Activated naive CD4-positive, alpha-beta T cell treated with anti-CD3 and anti-CD28 coated beads, Interleukin-2, amount 50 U/mL, for 24 hours (primary cell): ENCODE measurements around the gene TMEM254.
"Not testable (repeated sequence)": the region's sequence is repeated elsewhere in the genome, so short reads cannot be mapped to it uniquely, and the experiment has no call there.

Experiments used
- H3K27ac Mint-ChIP-seq: one replicate; pipeline ENCODE4 v1.8.0; 2021; ENCODE audit warnings: mild to moderate bottlenecking, mixed read lengths
- H3K27me3 Mint-ChIP-seq: one replicate; pipeline ENCODE4 v1.8.0; 2021; ENCODE audit warnings: mixed read lengths
- H3K36me3 Mint-ChIP-seq: one replicate; pipeline ENCODE4 v1.8.0; 2021; ENCODE audit warnings: mixed read lengths
- H3K4me1 Mint-ChIP-seq: one replicate; pipeline ENCODE4 v1.8.0; 2021; ENCODE audit warnings: mixed read lengths
- H3K4me3 Mint-ChIP-seq: one replicate; pipeline ENCODE4 v1.8.0; 2021; ENCODE audit warnings: mild to moderate bottlenecking, mixed read lengths
- H3K9me3 Mint-ChIP-seq: one replicate; pipeline ENCODE4 v1.8.0; 2021; ENCODE audit warnings: mixed read lengths

Gene TMEM254

DNA sequence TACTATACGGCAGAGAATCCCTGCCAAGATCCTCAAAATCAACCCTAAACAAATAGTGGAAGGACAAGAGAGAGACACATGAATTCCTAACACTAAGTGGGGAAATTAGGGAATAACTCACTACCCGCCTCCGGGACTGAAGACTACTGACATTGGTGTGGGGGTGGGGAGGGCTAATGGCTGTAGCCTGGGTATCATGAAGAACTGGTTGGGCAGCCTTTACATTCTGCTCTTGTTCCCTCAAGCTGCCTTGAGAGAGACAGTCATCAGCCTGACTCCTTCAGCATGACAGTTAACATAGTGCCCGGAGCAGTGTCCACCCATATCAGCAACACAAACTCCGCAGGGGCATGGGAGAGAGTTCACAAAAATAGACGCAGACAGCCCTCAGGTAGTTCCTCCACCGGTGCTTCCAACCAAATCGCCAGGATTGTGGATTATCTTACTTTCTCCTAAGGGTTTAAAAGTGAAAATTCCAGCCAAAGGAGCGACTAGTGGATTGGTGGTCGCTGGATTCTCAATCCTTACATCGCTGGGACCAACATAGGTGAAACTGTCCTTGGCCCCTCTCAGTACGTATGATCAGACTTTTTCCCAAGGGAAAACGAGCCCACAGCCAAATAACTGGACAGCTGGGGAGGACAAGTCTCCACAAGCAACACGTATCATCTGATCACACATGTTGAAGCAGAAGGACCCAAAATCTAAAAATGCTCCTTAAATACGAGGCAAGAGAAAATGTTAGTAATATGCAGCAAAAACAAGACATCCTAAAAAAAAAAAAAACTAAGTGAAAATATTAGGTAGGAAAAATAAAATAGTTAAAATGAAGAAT lies 22.6 kb downstream of the TMEM254 start:
- peaks cover 10% of the 10 kb centered on the region for H3K4me1 Mint-ChIP-seq
- H3K27ac Mint-ChIP-seq: no peak overlapping the region
- no peak overlapping the region for H3K4me3 Mint-ChIP-seq
- H3K9me3 Mint-ChIP-seq: no peaks in the 10 kb centered on the region
- no peaks in the 10 kb centered on the region for H3K27me3 Mint-ChIP-seq
- H3K36me3 Mint-ChIP-seq: no peaks in the 10 kb centered on the region

- Mint-ChIP-seq H3K4me3 (no peak overlapping the region), H3K4me1 (peaks cover 10% of the 10 kb centered on the region), H3K9me3 (peaks cover 8% of the 10 kb centered on the region), H3K27me3 (no peaks in the 10 kb centered on the region), H3K36me3 (peaks cover 4% of the 10 kb centered on the region), H3K27ac (no peak overlapping the region)
Measured at GRCh38 chr10:80104066-80104926, 25.8 kb downstream of the TMEM254 start.

GRCh38 chr10:80108576-80109239 lies 30.2 kb downstream of the TMEM254 start:
- Mint-ChIP-seq H3K4me1 (peaks cover 10% of the 10 kb centered on the region), H3K27ac (no peak overlapping the region), H3K27me3 (no peaks in the 10 kb centered on the region), H3K36me3 (peaks cover 5% of the 10 kb centered on the region), H3K9me3 (peaks cover 8% of the 10 kb centered on the region), H3K4me3 (no peak overlapping the region)

GRCh38 chr10:80110986-80111385 lies 32.5 kb downstream of the TMEM254 start:
- H3K4me1 Mint-ChIP-seq: no peaks in the 10 kb centered on the region
- peaks cover 5% of the 10 kb centered on the region for H3K36me3 Mint-ChIP-seq
- H3K27ac Mint-ChIP-seq: no peak overlapping the region
- H3K4me3 Mint-ChIP-seq: no peak overlapping the region
- H3K27me3 Mint-ChIP-seq: no peaks in the 10 kb centered on the region
- H3K9me3 Mint-ChIP-seq: peaks cover 8% of the 10 kb centered on the region

GRCh38 chr10:80118669-80119068 lies 40.2 kb downstream of the TMEM254 start:
- H3K4me3 Mint-ChIP-seq: no peak overlapping the region
- no peaks in the 10 kb centered on the region for H3K9me3 Mint-ChIP-seq
- no peak overlapping the region for H3K27ac Mint-ChIP-seq
- H3K36me3 Mint-ChIP-seq: no peaks in the 10 kb centered on the region
- no peaks in the 10 kb centered on the region for H3K4me1 Mint-ChIP-seq
- H3K27me3 Mint-ChIP-seq: peaks cover 1% of the 10 kb centered on the region

DNA sequence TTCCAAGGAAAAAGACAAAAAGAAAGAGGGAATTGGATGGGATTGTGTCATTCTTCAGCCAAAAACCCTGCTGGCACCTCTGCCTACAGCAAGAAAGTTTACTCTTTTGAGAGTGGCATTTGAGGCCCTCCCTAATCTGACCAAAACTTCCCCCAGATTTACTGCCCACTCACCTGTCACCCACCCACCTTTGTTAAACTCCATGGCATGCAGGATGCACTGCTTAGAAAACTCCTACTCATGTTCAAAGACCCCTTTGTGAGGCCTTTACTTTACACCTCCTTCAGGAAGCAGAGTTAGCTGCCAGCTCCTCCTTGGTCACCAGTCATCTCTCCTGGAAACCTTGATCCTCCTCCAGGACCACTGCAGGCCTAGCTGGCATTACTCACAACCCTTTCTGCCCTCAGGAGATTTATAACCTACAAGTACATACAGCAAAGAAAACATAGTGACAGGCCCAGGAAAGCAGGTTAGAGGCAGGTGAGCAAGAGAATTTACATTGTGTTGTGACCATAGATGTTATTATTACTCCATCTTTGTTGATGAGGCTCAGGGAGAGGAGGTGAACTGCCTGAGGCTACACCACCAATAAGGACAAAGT lies 43.7 kb downstream of the TMEM254 start:
- Mint-ChIP-seq H3K4me3 (no peak overlapping the region), H3K9me3 (no peaks in the 10 kb centered on the region), H3K27ac (no peak overlapping the region), H3K36me3 (no peaks in the 10 kb centered on the region), H3K4me1 (no peaks in the 10 kb centered on the region), H3K27me3 (peaks cover 2% of the 10 kb centered on the region)

GRCh38 chr10:80122746-80123145 lies 44.3 kb downstream of the TMEM254 start:
- H3K4me1 Mint-ChIP-seq: no peaks in the 10 kb centered on the region
- no peaks in the 10 kb centered on the region for H3K36me3 Mint-ChIP-seq
- no peak overlapping the region for H3K27ac Mint-ChIP-seq
- no peak overlapping the region for H3K4me3 Mint-ChIP-seq
- H3K27me3 Mint-ChIP-seq: peaks cover 2% of the 10 kb centered on the region
- no peaks in the 10 kb centered on the region for H3K9me3 Mint-ChIP-seq

DNA sequence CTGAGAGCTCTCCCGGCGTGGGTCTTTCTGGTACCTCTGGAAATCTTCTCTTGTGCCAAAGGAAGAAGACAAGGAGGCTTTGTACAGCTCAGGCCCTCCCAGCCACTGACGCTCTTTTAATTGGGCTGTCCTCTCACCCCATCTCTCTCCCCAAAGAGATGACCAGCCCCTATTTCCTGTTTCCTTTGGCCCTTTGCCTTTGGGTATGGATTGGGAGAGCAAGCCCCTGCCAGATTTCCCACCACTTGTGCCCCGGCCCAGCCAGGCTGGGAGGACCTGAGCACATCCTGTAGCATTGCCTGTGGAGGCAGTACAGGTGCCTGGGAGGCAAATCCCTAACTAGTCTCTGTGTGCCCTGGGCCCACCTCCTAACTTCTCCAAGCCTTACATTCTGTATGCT lies 48.4 kb downstream of the TMEM254 start:
- Mint-ChIP-seq H3K27ac (no peak overlapping the region), H3K27me3 (peaks cover 8% of the 10 kb centered on the region), H3K4me1 (no peaks in the 10 kb centered on the region), H3K9me3 (no peaks in the 10 kb centered on the region), H3K4me3 (no peak overlapping the region), H3K36me3 (no peaks in the 10 kb centered on the region)

DNA sequence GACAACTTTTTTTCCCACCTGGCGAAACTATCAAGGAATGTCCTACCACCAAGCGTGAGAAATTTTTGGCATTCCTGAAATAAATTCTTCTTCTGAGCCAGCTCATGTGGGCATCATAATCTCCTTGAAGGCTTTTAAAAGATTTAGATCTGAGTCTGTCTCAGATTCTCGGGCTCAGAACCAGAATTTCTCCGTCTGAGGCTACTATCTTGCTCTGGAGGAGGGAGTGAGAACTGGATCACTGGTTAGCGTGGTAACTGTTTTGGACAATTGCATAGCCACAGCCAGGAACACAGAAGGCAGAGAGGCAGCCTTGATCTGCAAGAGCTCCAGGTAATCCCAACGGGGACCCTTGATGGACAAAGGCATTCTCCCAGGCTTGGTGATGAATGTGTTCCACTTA lies 53.0 kb downstream of the TMEM254 start:
- H3K9me3 Mint-ChIP-seq: no peaks in the 10 kb centered on the region
- peaks cover 18% of the 10 kb centered on the region for H3K27me3 Mint-ChIP-seq
- H3K4me3 Mint-ChIP-seq: no peak overlapping the region
- H3K27ac Mint-ChIP-seq: no peak overlapping the region
- H3K36me3 Mint-ChIP-seq: no peaks in the 10 kb centered on the region
- H3K4me1 Mint-ChIP-seq: peaks cover 4% of the 10 kb centered on the region

- Mint-ChIP-seq H3K36me3 (no peaks in the 10 kb centered on the region), H3K4me1 (peaks cover 4% of the 10 kb centered on the region), H3K27me3 (peaks cover 18% of the 10 kb centered on the region), H3K4me3 (no peak within 1 kb of the TSS), H3K27ac (no peak within 1 kb of the TSS), H3K9me3 (no peaks in the 10 kb centered on the region)
Measured at GRCh38 chr10:80132299-80133139, 54.1 kb downstream of the TMEM254 start, which contains the start of gene PLAC9. Gene PLAC9 (plus strand): TSS chr10:80132730. CDS start chr10:80132763, 33 bp downstream.

GRCh38 chr10:80133206-80133605 lies 54.7 kb downstream of the TMEM254 start:
- no peak overlapping the region for H3K27ac Mint-ChIP-seq
- peaks cover 4% of the 10 kb centered on the region for H3K4me1 Mint-ChIP-seq
- H3K36me3 Mint-ChIP-seq: no peaks in the 10 kb centered on the region
- no peak overlapping the region for H3K4me3 Mint-ChIP-seq
- peaks cover 18% of the 10 kb centered on the region for H3K27me3 Mint-ChIP-seq
- no peaks in the 10 kb centered on the region for H3K9me3 Mint-ChIP-seq

DNA sequence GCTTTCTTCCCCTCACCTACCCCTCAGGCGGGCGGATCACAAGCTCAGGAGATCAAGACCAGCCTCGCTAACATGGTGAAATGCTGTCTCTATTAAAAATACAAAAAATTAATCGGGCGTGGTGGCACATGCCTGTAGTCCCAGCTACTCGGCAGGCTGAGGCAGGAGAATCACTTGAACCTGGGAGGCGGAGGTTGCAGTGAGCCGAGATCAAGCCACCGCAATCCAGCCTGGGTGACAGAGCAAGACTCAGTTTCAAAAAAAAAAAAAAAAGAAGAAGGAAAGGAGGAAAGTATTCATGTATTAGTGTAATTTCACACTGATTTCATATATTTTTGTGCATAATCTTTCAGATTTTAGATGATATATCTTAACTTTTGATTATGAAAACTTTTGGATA lies 55.2 kb downstream of the TMEM254 start:
- not testable (repeated sequence) for H3K4me3 Mint-ChIP-seq

DNA sequence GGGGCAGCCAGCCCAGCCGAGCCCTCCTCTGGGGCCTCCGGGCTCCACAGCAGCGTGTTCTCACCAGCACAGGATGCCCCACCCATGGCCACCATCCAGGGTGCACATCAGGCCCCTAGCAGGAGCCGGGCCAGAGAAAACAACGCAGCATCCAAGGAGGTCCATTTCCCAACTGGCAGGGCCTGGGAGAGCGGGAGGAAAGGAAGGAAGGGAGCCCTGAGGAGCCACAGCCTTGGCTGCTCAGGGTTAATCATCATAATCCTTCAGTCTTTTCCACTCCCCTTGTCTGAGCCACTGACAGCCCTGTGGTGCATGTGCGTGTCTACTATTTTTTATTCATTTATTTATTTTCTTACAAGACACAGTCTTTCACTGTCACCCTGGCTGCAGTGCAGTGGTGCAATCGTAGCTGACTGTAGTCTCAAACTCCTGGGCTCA lies 57.7 kb downstream of the TMEM254 start:
- H3K4me1 Mint-ChIP-seq: peaks cover 4% of the 10 kb centered on the region
- H3K4me3 Mint-ChIP-seq: no peak overlapping the region
- H3K9me3 Mint-ChIP-seq: no peaks in the 10 kb centered on the region
- H3K27ac Mint-ChIP-seq: no peak overlapping the region
- H3K36me3 Mint-ChIP-seq: no peaks in the 10 kb centered on the region
- peaks cover 16% of the 10 kb centered on the region for H3K27me3 Mint-ChIP-seq

More for the DNA sequence above, 55.2 kb downstream of the TMEM254 start:
- H3K27me3 Mint-ChIP-seq: peaks cover 18% of the 10 kb centered on the region
- H3K36me3 Mint-ChIP-seq, H3K27ac Mint-ChIP-seq, H3K4me1 Mint-ChIP-seq, H3K9me3 Mint-ChIP-seq: not testable (repeated sequence)

DNA sequence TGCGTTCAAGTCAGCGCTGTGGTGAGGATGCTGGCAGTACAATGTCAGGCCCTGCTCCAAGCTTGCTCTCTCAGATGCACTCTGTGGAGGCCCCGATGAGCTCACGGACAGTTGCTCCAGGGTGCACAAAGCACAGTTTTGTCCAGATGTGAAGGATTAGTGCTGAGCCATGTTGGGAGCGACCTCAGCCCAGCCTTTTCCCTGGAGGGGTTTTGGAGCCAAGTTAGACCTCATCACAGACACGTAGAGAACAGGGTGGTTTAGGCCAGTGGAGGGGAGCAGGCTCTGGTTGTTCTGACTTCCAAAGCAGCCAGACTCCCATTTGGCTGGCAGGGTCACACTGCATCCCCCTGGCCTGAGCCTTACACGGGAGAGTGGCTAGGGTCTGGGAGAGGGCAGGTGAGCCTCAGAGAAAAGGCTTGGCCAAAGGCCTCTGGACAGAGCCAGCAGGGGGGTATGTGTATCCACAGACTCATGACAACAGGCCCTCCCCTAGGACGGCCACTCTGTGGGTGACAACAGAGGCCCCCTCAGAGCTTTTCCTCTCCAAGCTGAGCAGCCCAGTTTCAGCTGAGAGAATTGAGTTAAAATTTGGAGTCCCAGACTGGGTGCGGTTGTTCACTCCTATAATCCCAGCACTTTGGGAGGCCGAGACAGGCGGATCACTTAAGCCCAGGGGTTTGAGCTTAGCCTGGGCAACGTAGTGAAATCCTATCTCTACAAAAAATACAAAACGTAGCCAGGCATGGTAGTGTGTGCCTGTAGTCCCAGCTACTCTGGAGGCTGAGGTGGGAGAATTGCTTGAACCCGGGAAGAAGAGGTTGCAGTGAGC lies 58.8 kb downstream of the TMEM254 start:
- H3K4me1 Mint-ChIP-seq: peaks cover 4% of the 10 kb centered on the region
- no peak overlapping the region for H3K4me3 Mint-ChIP-seq

More for the DNA sequence above, 58.8 kb downstream of the TMEM254 start:
- Mint-ChIP-seq H3K27me3 (peaks cover 9% of the 10 kb centered on the region), H3K9me3 (no peaks in the 10 kb centered on the region), H3K27ac (no peak overlapping the region), H3K36me3 (no peaks in the 10 kb centered on the region)
